Stimulated activated CD4-positive, alpha-beta T cell treated with anti-CD3 and anti-CD28 coated beads, Interleukin-12 subunit alpha, Interleukin-12 subunit beta, amount 100 ng/mL, for 24 hours (primary cell): Measurements from ENCODE around the gene HS3ST1.
"Not testable (repeated sequence)": the region's sequence is repeated elsewhere in the genome, so short reads cannot be mapped to it uniquely, and the experiment has no call there.

Source experiments
- DNase-seq, 2 experiments: peaks; one replicate each; pipeline ENCODE4 v3.0.0-alpha.2; 2020; ENCODE audit warnings: low read depth in 2 of 2

Gene HS3ST1

GRCh38 chr4:11402192-11402591 is 26.5 kb downstream of the HS3ST1 start:
- no peak for DNase-seq

DNA sequence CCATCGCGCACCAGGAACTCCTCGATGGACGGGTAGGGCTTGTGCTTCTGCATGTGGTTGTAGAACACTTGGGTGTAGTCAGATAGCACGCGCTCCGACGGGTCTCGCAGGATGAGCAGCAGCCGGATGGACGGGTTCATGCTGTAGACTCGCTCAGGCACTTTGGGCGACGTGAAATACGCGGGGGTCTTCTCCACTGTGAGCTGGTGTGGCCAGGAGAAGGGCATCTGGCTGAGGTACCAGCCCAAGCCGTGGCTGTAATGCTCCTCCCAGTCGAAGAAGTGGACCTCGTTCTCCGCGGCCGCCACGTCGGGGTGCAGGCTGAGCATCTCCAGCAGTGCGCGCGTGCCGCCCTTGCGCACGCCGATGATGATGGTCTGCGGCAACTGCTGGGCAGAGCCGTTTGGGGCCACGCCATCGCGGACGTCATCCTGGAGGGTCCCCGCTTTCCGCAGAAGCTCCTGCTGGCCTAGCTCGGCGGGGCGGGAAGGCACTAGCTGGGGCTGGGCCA is 29.2 kb downstream of the HS3ST1 start:
- no peak for DNase-seq

GRCh38 chr4:11397819-11398610 is 30.7 kb downstream of the HS3ST1 start:
- DNase-seq: no peak

GRCh38 chr4:11397146-11397545 is 31.5 kb downstream of the HS3ST1 start:
- no peak for DNase-seq

- DNase-seq: no peak
Observed at GRCh38 chr4:11393551-11393950, 35.1 kb downstream of the HS3ST1 start.

DNA sequence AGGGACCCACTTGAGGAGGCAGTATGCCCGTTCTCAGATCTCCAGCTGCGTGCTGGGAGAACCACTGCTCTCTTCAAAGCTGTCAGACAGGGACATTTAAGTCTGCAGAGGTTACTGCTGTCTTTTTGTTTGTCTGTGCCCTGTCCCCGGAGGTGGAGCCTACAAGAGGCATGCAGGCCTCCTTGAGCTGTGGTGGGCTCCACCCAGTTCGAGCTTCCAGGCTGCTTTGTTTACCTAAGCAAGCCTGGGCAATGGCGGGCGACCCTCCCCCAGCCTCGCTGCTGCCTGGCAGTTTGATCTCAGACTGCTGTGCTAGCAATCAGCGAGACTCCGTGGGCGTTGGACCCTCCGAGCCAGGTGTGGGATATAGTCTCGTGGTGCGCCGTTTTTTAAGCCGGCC is 44.6 kb downstream of the HS3ST1 start:
- not testable (repeated sequence) for DNase-seq

DNA sequence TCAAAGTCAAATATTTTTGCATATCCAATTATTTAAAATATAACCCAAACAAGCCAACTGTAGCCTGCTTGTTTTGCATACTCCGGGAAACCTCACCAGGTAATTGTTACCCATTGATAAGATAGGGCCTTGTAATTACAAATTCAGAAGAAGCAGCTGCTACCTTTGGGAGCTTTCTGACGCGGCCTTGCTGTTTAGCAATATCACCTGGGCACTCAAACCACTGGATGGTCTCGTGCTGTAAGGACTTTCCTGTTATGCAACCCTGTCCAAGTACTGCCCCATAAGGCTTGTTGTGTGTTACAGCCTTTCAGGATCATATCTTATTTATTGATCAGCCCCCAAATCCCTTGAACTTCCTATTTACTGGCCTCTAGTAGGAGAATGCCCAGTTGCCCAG is 52.1 kb downstream of the HS3ST1 start:
- no peak for DNase-seq

DNA sequence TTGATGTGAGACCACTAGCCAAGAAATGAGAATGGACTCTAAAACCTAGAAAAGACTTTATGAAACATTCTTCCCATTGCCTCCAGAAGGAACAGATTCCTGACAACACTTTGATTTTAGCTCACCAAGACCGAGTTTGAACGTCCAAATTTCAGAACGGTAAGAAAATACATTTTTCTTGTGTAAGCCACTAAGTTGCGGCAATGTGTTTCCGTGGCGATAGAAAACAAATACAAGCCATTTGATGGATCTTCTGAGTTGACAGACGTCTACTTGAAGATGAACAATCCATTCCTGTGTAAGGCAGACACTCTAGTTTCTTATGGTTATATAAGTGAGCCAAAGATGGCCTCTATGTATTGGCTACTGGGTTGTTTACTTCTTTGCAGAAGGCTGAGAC is 52.5 kb downstream of the HS3ST1 start:
- DNase-seq: no peak

DNA sequence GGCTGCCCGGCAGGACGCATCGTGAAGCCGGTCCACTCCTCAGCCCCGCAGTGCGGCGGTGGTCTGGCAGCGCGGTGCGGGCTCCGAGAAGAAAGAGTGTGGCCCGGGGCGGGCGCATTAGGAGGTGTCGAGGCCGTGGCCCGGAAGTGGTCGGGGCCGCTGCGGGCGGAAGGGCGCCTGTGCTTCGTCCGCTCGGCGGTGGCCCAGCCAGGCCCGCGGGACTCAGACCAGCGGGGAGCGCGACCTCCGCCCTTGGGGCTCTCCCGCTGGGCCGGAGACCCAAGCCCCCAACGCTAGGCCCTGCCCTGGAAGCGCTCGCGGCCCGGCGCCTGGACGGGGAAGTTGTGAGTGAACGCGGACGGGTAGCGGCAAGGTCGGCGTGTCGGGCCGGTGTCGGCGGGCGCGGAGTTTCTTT is 60.0 kb downstream of the HS3ST1 start:
- no peak for DNase-seq

DNA sequence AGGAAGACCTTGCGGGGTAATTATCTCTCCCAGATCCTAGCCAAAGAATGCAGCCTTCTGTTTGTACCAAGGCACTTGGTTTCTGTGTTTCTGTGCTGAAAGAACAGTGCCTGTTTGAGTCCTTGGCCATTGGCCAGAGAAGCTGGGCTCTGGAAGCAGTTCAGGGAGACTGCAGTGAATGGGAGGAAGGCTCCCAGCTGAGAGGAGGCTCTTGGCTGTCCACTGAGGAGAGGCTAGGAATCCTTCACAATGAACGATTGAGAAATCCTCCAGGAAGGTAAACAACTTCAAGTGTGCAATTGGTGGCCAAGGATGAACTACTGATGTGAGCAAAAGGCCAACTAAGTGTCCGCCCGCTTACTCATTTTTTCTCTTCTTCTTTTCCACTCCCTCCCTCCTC is 61.3 kb downstream of the HS3ST1 start:
- DNase-seq: no peak

GRCh38 chr4:11366859-11367258 is 61.8 kb downstream of the HS3ST1 start:
- DNase-seq: no peak

GRCh38 chr4:11365039-11365438 is 63.7 kb downstream of the HS3ST1 start:
- DNase-seq: no peak

GRCh38 chr4:11359591-11359990 is 69.1 kb downstream of the HS3ST1 start:
- no peak for DNase-seq

DNA sequence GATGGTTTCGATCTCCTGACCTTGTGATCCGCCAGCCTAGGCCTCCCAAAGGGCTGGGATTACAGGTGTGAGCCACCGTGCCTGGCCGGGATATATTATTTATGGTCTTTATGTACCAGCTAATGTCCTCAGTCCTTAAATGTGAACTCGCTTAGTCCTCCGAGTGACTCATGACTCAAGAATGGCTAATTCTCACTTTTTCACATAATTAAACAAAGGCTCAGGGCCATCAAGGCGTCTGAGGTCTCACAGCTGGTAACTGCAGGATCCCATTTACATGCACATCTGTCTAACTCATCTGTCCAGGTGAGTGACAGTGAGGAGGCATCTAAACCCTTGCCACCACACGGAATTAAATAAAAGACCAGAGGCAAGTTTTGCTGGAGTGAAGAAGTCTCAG is 73.5 kb downstream of the HS3ST1 start:
- DNase-seq: no peak

- DNase-seq: no peak
Observed at GRCh38 chr4:11354531-11354930, 74.2 kb downstream of the HS3ST1 start.

DNA sequence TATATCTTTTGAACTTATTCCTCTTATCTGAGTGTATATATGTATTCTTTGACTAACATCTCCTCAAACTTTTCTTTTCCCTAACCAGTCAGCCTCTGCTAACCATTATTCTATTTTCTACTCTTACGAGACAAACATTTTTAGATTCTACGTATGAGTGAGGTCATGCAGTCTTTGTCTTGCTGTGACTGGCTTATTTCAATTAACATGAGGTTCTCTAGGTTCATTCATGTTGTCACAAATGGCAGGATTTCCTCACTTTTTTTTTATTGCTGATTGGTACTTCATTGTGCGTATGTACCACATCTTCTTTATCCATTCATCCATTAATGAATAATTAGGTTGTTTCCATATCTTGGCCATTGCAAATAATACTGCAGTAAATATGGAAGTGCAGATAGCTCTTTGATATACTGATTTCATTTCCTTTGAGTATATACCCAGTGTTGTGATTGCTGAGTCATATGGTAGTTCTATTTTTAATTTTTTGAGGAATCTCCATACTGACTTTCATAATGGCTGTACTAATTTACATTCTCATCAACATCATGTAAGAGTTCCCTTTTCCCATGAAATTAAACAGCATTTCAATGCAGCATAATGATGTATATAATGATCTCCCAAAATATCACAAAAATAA is 80.1 kb downstream of the HS3ST1 start:
- no peak for DNase-seq

GRCh38 chr4:11344916-11345315 is 83.8 kb downstream of the HS3ST1 start:
- DNase-seq: no peak

DNA sequence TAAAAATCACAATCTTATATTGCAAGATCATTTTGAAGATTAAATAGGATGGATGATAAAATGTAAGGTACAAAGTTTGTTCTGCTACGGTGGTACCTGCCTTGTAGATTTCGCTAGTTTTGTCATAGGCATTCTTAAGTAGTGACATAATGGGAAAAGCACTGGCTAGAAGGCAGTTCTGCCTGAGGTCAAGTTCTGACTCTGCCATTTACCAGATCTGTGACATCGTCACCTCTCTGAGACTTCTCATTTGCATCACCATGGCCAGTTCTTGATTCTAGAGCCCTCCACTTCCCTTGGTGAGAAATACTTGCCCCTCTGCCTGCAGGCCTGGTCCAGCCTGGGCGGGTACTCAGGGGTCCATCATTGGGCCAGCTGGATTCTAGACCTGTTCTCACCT is 85.2 kb downstream of the HS3ST1 start:
- no peak for DNase-seq
